Peyer's patch (tissue), 4 donors: ENCODE measurements around the gene REPIN1.

Source experiments
- POLR2A ChIP-seq, 2 donors: fragments of 450-650 bp; IDR thresholded peaks; one replicate each; pipeline ENCODE4 v1.5.1; 2017; ENCODE audit warnings: antibody characterized with exemption in 2 of 2, mild to moderate bottlenecking in 2 of 2, moderate library complexity in 2 of 2
- TF ChIP-seq, protein P1 (sequence below), 6 experiments: fragments of 450-650 bp in 4 of 6; fragments of 200-600 bp in 2 of 6; sonication (generic) in 1 of 6; IDR thresholded peaks; one replicate each; pipeline ENCODE4 v1.5.1; 2017 to 2019; ENCODE audit warnings: antibody characterized with exemption in 6 of 6, mild to moderate bottlenecking in 3 of 6, moderate library complexity in 1 of 6

DNA sequence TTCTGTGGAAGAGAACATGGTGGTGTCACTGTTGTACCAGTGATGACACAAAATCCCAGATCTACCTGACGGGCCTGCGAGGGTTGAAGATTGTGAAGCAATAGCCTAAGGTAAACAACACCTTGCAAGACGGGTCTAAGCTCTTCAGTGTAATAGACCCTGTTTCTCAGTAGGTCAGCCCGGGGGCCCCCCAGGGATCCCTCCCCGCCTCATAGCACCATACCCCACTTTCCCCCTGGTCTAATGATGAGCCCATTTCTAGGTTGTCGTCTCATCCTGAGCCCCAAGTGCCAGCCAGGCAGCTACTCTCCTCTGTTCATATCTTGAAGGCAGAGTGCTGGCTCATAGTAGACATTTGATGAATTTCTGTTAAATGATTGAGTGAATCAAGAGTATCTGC, 42.7 kb upstream of the REPIN1 start:
- no peak for TF ChIP-seq POLR2A (IDR thresholded peaks at IDR 0.05)
- TF ChIP-seq, protein P1, sequence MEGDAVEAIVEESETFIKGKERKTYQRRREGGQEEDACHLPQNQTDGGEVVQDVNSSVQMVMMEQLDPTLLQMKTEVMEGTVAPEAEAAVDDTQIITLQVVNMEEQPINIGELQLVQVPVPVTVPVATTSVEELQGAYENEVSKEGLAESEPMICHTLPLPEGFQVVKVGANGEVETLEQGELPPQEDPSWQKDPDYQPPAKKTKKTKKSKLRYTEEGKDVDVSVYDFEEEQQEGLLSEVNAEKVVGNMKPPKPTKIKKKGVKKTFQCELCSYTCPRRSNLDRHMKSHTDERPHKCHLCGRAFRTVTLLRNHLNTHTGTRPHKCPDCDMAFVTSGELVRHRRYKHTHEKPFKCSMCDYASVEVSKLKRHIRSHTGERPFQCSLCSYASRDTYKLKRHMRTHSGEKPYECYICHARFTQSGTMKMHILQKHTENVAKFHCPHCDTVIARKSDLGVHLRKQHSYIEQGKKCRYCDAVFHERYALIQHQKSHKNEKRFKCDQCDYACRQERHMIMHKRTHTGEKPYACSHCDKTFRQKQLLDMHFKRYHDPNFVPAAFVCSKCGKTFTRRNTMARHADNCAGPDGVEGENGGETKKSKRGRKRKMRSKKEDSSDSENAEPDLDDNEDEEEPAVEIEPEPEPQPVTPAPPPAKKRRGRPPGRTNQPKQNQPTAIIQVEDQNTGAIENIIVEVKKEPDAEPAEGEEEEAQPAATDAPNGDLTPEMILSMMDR (IDR thresholded peaks at IDR 0.05), result no peak
